ENCODE measurements around the gene ACOT8. TPM values are rescaled to one million over a fixed set of nuclear protein-coding genes. Genes with fewer than 3 reads are reported as not detected.

ACOT8 gene
- total and polyA plus RNA-seq, 2 donors (not counting 3 experiments of a cell fraction or from before 2014, with no cell fraction given): 15.5 to 50.9 TPM

GRCh38 chr20:45905505-45906079 is 48.4 kb upstream of the ACOT8 start:
- no peaks in the 10 kb centered on the region for H3K79me2 ChIP-seq (ENCODE audit: control insufficient read depth, insufficient read depth, low read length)
- no peak overlapping the region for H2AFZ ChIP-seq (ENCODE audit: low read depth, low read length)
- dilution Hi-C loops (cut with MboI; ENCODE audit: extremely low pct_ligation_motif_present, low sequenced_read_pairs) (no loop called here), intact Hi-C loops (cut with micrococcal nuclease) (no loop called here)
- no peak for DNase-seq (ENCODE audit: low read depth, low spot score)
- H3K27ac ChIP-seq (ENCODE audit: insufficient read depth, low read depth, low read length): no peak overlapping the region
- POLR2A ChIA-PET: no interaction called here
- no peaks in the 10 kb centered on the region for H4K20me1 ChIP-seq (replicated peaks; ENCODE audit: control insufficient read depth, extremely low read depth, insufficient read depth, low read length)
- no peaks in the 10 kb centered on the region for H3K9me3 ChIP-seq (replicated peaks; ENCODE audit: control insufficient read depth, insufficient read depth, low read length)
- H3K9ac ChIP-seq (replicated peaks; ENCODE audit: extremely low read depth, insufficient read depth, low read length): no peak overlapping the region
- no peak for FAIRE-seq
- peaks cover 3% of the 10 kb centered on the region for H3K4me1 ChIP-seq (ENCODE audit: control insufficient read depth, extremely low read depth, insufficient read depth, low read length)
- H3K9me1 ChIP-seq (replicated peaks; ENCODE audit: control insufficient read depth, extremely low read depth, insufficient read depth, low read length): no peaks in the 10 kb centered on the region
- H3K36me3 ChIP-seq (ENCODE audit: control insufficient read depth in 2 of 2, extremely low read depth in 1 of 2, insufficient read depth in 2 of 2, low read length in 2 of 2): peaks cover 0 to 18% of the 10 kb centered on the region in 2 experiments
- H3K27me3 ChIP-seq (ENCODE audit: control insufficient read depth in 2 of 2, insufficient read depth in 2 of 2, low read length in 2 of 2): no peaks in the 10 kb centered on the region
- TF ChIP-seq MYC (IDR thresholded peaks at IDR 0.05; ENCODE audit: low read depth, low read length) (no peak), EZH2 (IDR thresholded peaks at IDR 0.05; ENCODE audit: borderline replicate concordance, low read depth, low read length, severe bottlenecking) (no peak), MAX (IDR thresholded peaks at IDR 0.05; ENCODE audit: insufficient read depth, insufficient read length) (no peak), GATA2 (IDR thresholded peaks at IDR 0.05; ENCODE audit: insufficient read depth, insufficient read length, low read depth, low read length) (no peak), JUN (IDR thresholded peaks at IDR 0.05; ENCODE audit: borderline replicate concordance, insufficient read depth, insufficient read length, low read depth) (no peak), POLR2AphosphoS5 (IDR thresholded peaks at IDR 0.05; ENCODE audit: insufficient read depth, low read depth, low read length) (no peak), CTCF (IDR thresholded peaks at IDR 0.05; ENCODE audit: extremely low read depth in 1 of 2, insufficient read depth in 1 of 2, low read depth in 1 of 2, low read length in 2 of 2) (no peak), FOS (IDR thresholded peaks at IDR 0.05; ENCODE audit: borderline replicate concordance, insufficient read depth, low read length) (no peak), POLR2A (IDR thresholded peaks at IDR 0.05; ENCODE audit: low read depth, low read length) (no peak)
- no peak overlapping the region for H3K4me2 ChIP-seq (ENCODE audit: insufficient read depth, low read length)
- no peak overlapping the region for H3K4me3 ChIP-seq (replicated peaks in 1 of 3; ENCODE audit: insufficient read depth in 1 of 3, low read depth in 1 of 3, low read length in 3 of 3)
- CTCF ChIA-PET: interaction anchor here (1.7 kb wide), 1 partner anchor 15 kb away, joined by 8 read pairs; the partner anchor contains the start of genes CTSA and NEURL2
- BruUV-seq (replicated peaks): no TSS peak
